Large intestine (tissue), 12 donors: Measurements from ENCODE around the gene NR4A1. TPM values are rescaled to one million over a fixed set of nuclear protein-coding genes. Genes with fewer than 3 reads are reported as not detected.

Experiments used
- DNase-seq, 2 donors: peaks; one replicate each; pipeline versions ENCODE4 v3.0.0 to v3.0.0-alpha.2; 2013
- H3K27ac ChIP-seq: one replicate; pipeline ENCODE4 v1.5.1; 2013; ENCODE audit warnings: low read length
- H3K27me3 ChIP-seq: 2 replicates; pipeline ENCODE4 v1.6.1; 2013; ENCODE audit warnings: low read length; ENCODE audit not compliant: control insufficient read depth, insufficient read depth
- H3K36me3 ChIP-seq: 2 replicates; pipeline ENCODE4 v1.6.1; 2013; ENCODE audit warnings: low read length; ENCODE audit not compliant: control insufficient read depth, insufficient read depth
- H3K4me1 ChIP-seq: one replicate; pipeline ENCODE4 v1.6.1; 2013; ENCODE audit warnings: low read length; ENCODE audit not compliant: control insufficient read depth, insufficient read depth
- H3K4me3 ChIP-seq: one replicate; pipeline ENCODE4 v1.5.1; 2013; ENCODE audit warnings: low read length
- H3K9me3 ChIP-seq: one replicate; pipeline ENCODE4 v1.6.1; 2013; ENCODE audit warnings: mild to moderate bottlenecking, low read depth, low read length, moderate library complexity; ENCODE audit not compliant: control insufficient read depth
- WGBS: methylation state at CpG from one replicate; pipeline ENCODE4 v1.1.5; 2013; ENCODE audit warnings: low lambda C conversion rate; ENCODE audit not compliant: insufficient coverage; 5-methylcytosine and 5-hydroxymethylcytosine counted together
- long read RNA-seq, 11 donors: transcript quantifications; one replicate each; lab custom pipeline, GENCODE V29; 2026
- polyA plus RNA-seq: library from polyadenylated mRNA; unstranded; fragments of 120-200 nt; gene quantifications from one replicate; pipeline ENCODE4 v1.2.1, GENCODE V29; 2013

Gene NR4A1
- polyA plus RNA-seq: 139 TPM
- long read RNA-seq, donor 1, full-length matches to known transcripts: 3 of 3 reads
- long read RNA-seq, donor 1, partial matches to known transcripts: 0 of 3 reads
- long read RNA-seq, donor 1, other reads (novel, unspliced or antisense): 0 of 3 reads
- long read RNA-seq, donor 2, full-length matches to known transcripts: 2 of 2 reads
- long read RNA-seq, donor 2, partial matches to known transcripts: 0 of 2 reads
- long read RNA-seq, donor 2, other reads (novel, unspliced or antisense): 0 of 2 reads
- long read RNA-seq, donor 3: 0 reads
- long read RNA-seq, donor 4, full-length matches to known transcripts: 2 of 2 reads
- long read RNA-seq, donor 4, partial matches to known transcripts: 0 of 2 reads
- long read RNA-seq, donor 4, other reads (novel, unspliced or antisense): 0 of 2 reads
- long read RNA-seq, donor 5, full-length matches to known transcripts: 16 of 16 reads
- long read RNA-seq, donor 5, partial matches to known transcripts: 0 of 16 reads
- long read RNA-seq, donor 5, other reads (novel, unspliced or antisense): 0 of 16 reads
- long read RNA-seq, donor 6, full-length matches to known transcripts: 9 of 9 reads
- long read RNA-seq, donor 6, partial matches to known transcripts: 0 of 9 reads
- long read RNA-seq, donor 6, other reads (novel, unspliced or antisense): 0 of 9 reads
- long read RNA-seq, donor 7, full-length matches to known transcripts: 30 of 36 reads
- long read RNA-seq, donor 7, partial matches to known transcripts: 6 of 36 reads
- long read RNA-seq, donor 7, other reads (novel, unspliced or antisense): 0 of 36 reads
- long read RNA-seq, donor 8, full-length matches to known transcripts: 8 of 8 reads
- long read RNA-seq, donor 8, partial matches to known transcripts: 0 of 8 reads
- long read RNA-seq, donor 8, other reads (novel, unspliced or antisense): 0 of 8 reads
- long read RNA-seq, donor 9, full-length matches to known transcripts: 5 of 5 reads
- long read RNA-seq, donor 9, partial matches to known transcripts: 0 of 5 reads
- long read RNA-seq, donor 9, other reads (novel, unspliced or antisense): 0 of 5 reads
- long read RNA-seq, donor 10, full-length matches to known transcripts: 16 of 22 reads
- long read RNA-seq, donor 10, partial matches to known transcripts: 6 of 22 reads
- long read RNA-seq, donor 10, other reads (novel, unspliced or antisense): 0 of 22 reads
- long read RNA-seq, donor 11, full-length matches to known transcripts: 4 of 4 reads
- long read RNA-seq, donor 11, partial matches to known transcripts: 0 of 4 reads
- long read RNA-seq, donor 11, other reads (novel, unspliced or antisense): 0 of 4 reads

GRCh38 chr12:52050758-52051541 lies at the start of gene NR4A1:
Gene NR4A1, plus strand, starts transcription at chr12:52051442. Its CDS starts 2,887 bp downstream, at chr12:52054329.
- H3K4me1 ChIP-seq: peaks cover 21% of the 10 kb centered on the region
- no CpG with 5 or more reads among the region's 77 CpGs for WGBS

GRCh38 chr12:52003016-52003550 lies 48.2 kb upstream of the NR4A1 start:
- Histone ChIP-seq H3K4me1 (peaks cover 15% of the 10 kb centered on the region), H3K27ac (no peak overlapping the region), H3K4me3 (no peak overlapping the region), H3K9me3 (peaks cover 3% of the 10 kb centered on the region), H3K36me3 (peaks cover 12% of the 10 kb centered on the region), H3K27me3 (peaks cover 28% of the 10 kb centered on the region)
- WGBS: no CpG with 5 or more reads among the region's 8 CpGs
- no peak for DNase-seq

More at GRCh38 chr12:52050758-52051541, at the start of gene NR4A1:
- no peaks in the 10 kb centered on the region for H3K9me3 ChIP-seq
- peak within 1 kb of the TSS; percentile 59 for H3K4me3 ChIP-seq
- peak within 1 kb of the TSS; percentile 82 for H3K27ac ChIP-seq
- peaks cover 9% of the 10 kb centered on the region for H3K27me3 ChIP-seq
- H3K36me3 ChIP-seq: peaks cover 6% of the 10 kb centered on the region
- peak; percentile 93 to 94 for DNase-seq

GRCh38 chr12:52003591-52003990 lies 47.7 kb upstream of the NR4A1 start:
- Histone ChIP-seq H3K4me1 (peaks cover 15% of the 10 kb centered on the region), H3K36me3 (peaks cover 10% of the 10 kb centered on the region), H3K27ac (no peak overlapping the region), H3K27me3 (peaks cover 33% of the 10 kb centered on the region), H3K9me3 (peaks cover 3% of the 10 kb centered on the region), H3K4me3 (no peak overlapping the region)
- no peak for DNase-seq
- WGBS: no CpG with 5 or more reads among the region's 6 CpGs

- no peak overlapping the region for H3K27ac ChIP-seq
- H3K9me3 ChIP-seq: peaks cover 3% of the 10 kb centered on the region
- no CpG with 5 or more reads among the region's 5 CpGs for WGBS
- no peak overlapping the region for H3K4me3 ChIP-seq
- H3K36me3 ChIP-seq: peaks cover 6% of the 10 kb centered on the region
- H3K27me3 ChIP-seq: peaks cover 38% of the 10 kb centered on the region
- DNase-seq: peak in 1 of 2 donors; percentile 33
- peaks cover 17% of the 10 kb centered on the region for H3K4me1 ChIP-seq
These were observed 47.1 kb upstream of the NR4A1 start for GRCh38 chr12:52004042-52004648.

- H3K9me3 ChIP-seq: peaks cover 3% of the 10 kb centered on the region
- no peak overlapping the region for H3K27ac ChIP-seq
- H3K27me3 ChIP-seq: peaks cover 38% of the 10 kb centered on the region
- no peak overlapping the region for H3K4me3 ChIP-seq
- WGBS: no CpG with 5 or more reads among the region's 10 CpGs
- peaks cover 17% of the 10 kb centered on the region for H3K4me1 ChIP-seq
- no peak for DNase-seq
- H3K36me3 ChIP-seq: peaks cover 2% of the 10 kb centered on the region
These were observed 45.9 kb upstream of the NR4A1 start for GRCh38 chr12:52005218-52005902.

GRCh38 chr12:52005903-52006703 lies 45.1 kb upstream of the NR4A1 start:
- H3K27ac ChIP-seq: no peak overlapping the region
- peaks cover 3% of the 10 kb centered on the region for H3K9me3 ChIP-seq
- peak overlapping the region; percentile 14 for H3K4me3 ChIP-seq
- H3K36me3 ChIP-seq: peaks cover 2% of the 10 kb centered on the region
- H3K4me1 ChIP-seq: peaks cover 25% of the 10 kb centered on the region
- peaks cover 38% of the 10 kb centered on the region for H3K27me3 ChIP-seq
- no CpG with 5 or more reads among the region's 28 CpGs for WGBS
- DNase-seq: peak in 1 of 2 donors; percentile 31

- Histone ChIP-seq H3K4me1 (peaks cover 25% of the 10 kb centered on the region), H3K27me3 (peaks cover 38% of the 10 kb centered on the region), H3K27ac (no peak within 1 kb of the TSS), H3K36me3 (peaks cover 4% of the 10 kb centered on the region), H3K4me3 (peak within 1 kb of the TSS; percentile 57), H3K9me3 (peaks cover 3% of the 10 kb centered on the region)
- WGBS: no CpG with 5 or more reads among the region's 60 CpGs
- peak in 1 of 2 donors; percentile 55 for DNase-seq
These were observed 44.5 kb upstream of the NR4A1 start, which contains the start of gene TAMALIN for GRCh38 chr12:52006726-52007157. Gene TAMALIN, plus strand, starts transcription at chr12:52006946. Its CDS starts 74 bp downstream, at chr12:52007020.
